AG04450 (cell line): ENCODE data around the gene PPFIA1. TPM values are rescaled to one million over a fixed set of nuclear protein-coding genes. Genes with fewer than 3 reads are reported as not detected.
A peak's percentile ranks its signal among the peaks of the same experiment; 100 is the strongest.

ENCODE experiments used
- CTCF ChIA-PET: fragments of 300-600, 350-600 bp; formaldehyde crosslinking; extraction: SDS; loops from one replicate; lab custom pipeline; 2022; ENCODE audit warnings: antibody characterized with exemption, inconsistent platforms; lab: Charles Lee
- POLR2A ChIA-PET: fragments of 350-600 bp; formaldehyde crosslinking; extraction: SDS; loops from one replicate; lab custom pipeline; 2021; ENCODE audit warnings: antibody characterized with exemption, inconsistent platforms; lab: Yijun Ruan, JAX
- DNase-seq: peaks from one replicate; pipeline ENCODE4 v3.0.0-alpha.2; 2011; ENCODE audit warnings: low read depth, low spot score
- H3K27ac ChIP-seq: one replicate; pipeline ENCODE4 v1.5.1; 2012; ENCODE audit warnings: low read depth, low read length, control low read depth
- H3K27me3 ChIP-seq: one replicate; pipeline ENCODE4 v1.6.0; 2012; ENCODE audit warnings: low read length; ENCODE audit not compliant: control insufficient read depth, insufficient read depth
- H3K4me3 ChIP-seq: 2 replicates; pipeline ENCODE4 v1.5.1; 2011; ENCODE audit warnings: mild to moderate bottlenecking, low read depth, low read length, control low read depth
- H3K9me3 ChIP-seq: 2 replicates; pipeline ENCODE4 v1.5.1; 2012; ENCODE audit warnings: low read length; ENCODE audit not compliant: control insufficient read depth, insufficient read depth
- CTCF ChIP-seq: IDR thresholded peaks from 2 replicates; pipeline ENCODE4 v1.5.1; 2011; ENCODE audit warnings: low read depth, low read length, control low read depth, inconsistent platforms
- polyA plus RNA-seq: library from polyadenylated mRNA; depleted of rRNA; stranded (reverse); fragments of >200 nt; gene quantifications from 2 replicates; pipeline ENCODE4 v1.2.3, GENCODE V29; 2011

The PPFIA1 gene
- polyA plus RNA-seq, 1 experiment: 39.9 TPM

- TF ChIP-seq CTCF: no peak
- no peak overlapping the region for H3K27ac ChIP-seq
- no peak overlapping the region for H3K4me3 ChIP-seq
- ChIA-PET CTCF (no interaction called here), POLR2A (no interaction called here)
- DNase-seq: no peak
- H3K27me3 ChIP-seq: no peaks in the 10 kb centered on the region
- H3K9me3 ChIP-seq: peaks cover 4% of the 10 kb centered on the region; the same call in 1 of the 2 replicates
These were observed 26.2 kb downstream of the PPFIA1 start for GRCh38 chr11:70296681-70297080.

GRCh38 chr11:70297341-70297740, 26.9 kb downstream of the PPFIA1 start:
- DNase-seq: no peak
- no peak overlapping the region for H3K4me3 ChIP-seq
- H3K27me3 ChIP-seq: no peaks in the 10 kb centered on the region
- TF ChIP-seq CTCF: no peak
- no peak overlapping the region for H3K27ac ChIP-seq
- peaks cover 4% of the 10 kb centered on the region; the same call in 1 of the 2 replicates for H3K9me3 ChIP-seq
- ChIA-PET CTCF (no interaction called here), POLR2A (no interaction called here)

GRCh38 chr11:70298243-70298915, 27.9 kb downstream of the PPFIA1 start:
- ChIA-PET CTCF (no interaction called here), POLR2A (interaction anchor here (0.5 kb wide), 1 partner anchor 101 kb away, joined by 7 read pairs; no protein-coding TSS in a partner anchor)
- H3K4me3 ChIP-seq: no peak overlapping the region
- no peak for DNase-seq
- TF ChIP-seq CTCF: no peak
- peaks cover 4% of the 10 kb centered on the region; the same call in 1 of the 2 replicates for H3K9me3 ChIP-seq
- no peaks in the 10 kb centered on the region for H3K27me3 ChIP-seq
- H3K27ac ChIP-seq: peak overlapping the region; percentile 43

GRCh38 chr11:70299636-70300035, 29.1 kb downstream of the PPFIA1 start:
- ChIA-PET POLR2A (no interaction called here), CTCF (no interaction called here)
- Histone ChIP-seq H3K9me3 (peaks cover 4% of the 10 kb centered on the region; the same call in 1 of the 2 replicates), H3K27ac (no peak overlapping the region), H3K4me3 (no peak overlapping the region), H3K27me3 (no peaks in the 10 kb centered on the region)
- no peak for DNase-seq
- TF ChIP-seq CTCF: no peak

- no peak overlapping the region for H3K27ac ChIP-seq
- DNase-seq: no peak
- ChIA-PET CTCF (no interaction called here), POLR2A (no interaction called here)
- H3K27me3 ChIP-seq: no peaks in the 10 kb centered on the region
- H3K9me3 ChIP-seq: peaks cover 4% of the 10 kb centered on the region; the same call in 1 of the 2 replicates
- TF ChIP-seq CTCF: no peak
- H3K4me3 ChIP-seq: no peak overlapping the region
These were observed 30.7 kb downstream of the PPFIA1 start for GRCh38 chr11:70301191-70301590.
